GM19043 (cell line): ENCODE measurements around the gene WIPF1.
A peak's percentile ranks its signal among the peaks of the same experiment; 100 is the strongest.

Experiments
- ATAC-seq: cut with Tn5 transposase; IDR thresholded peaks from one replicate; pipeline ENCODE4 v1.9.1; 2021; ENCODE audit warnings: low read depth; ENCODE audit not compliant: unreplicated experiment

Gene WIPF1

GRCh38 chr2:174597345-174598047, at the start of gene WIPF1:
Gene WIPF1, minus strand, starts transcription at chr2:174597804. Its CDS starts 12,231 bp downstream, at chr2:174585573.
- ATAC-seq = peak; percentile 41

- no peak for ATAC-seq
Measured at GRCh38 chr2:174645296-174645695, 47.7 kb upstream of the WIPF1 start.

- ATAC-seq = no peak
Measured at GRCh38 chr2:174644406-174644805, 46.8 kb upstream of the WIPF1 start.

GRCh38 chr2:174643356-174643755, 45.8 kb upstream of the WIPF1 start:
- no peak for ATAC-seq

- ATAC-seq = no peak
Measured at GRCh38 chr2:174641168-174641567, 43.6 kb upstream of the WIPF1 start.

GRCh38 chr2:174636987-174637386, 39.4 kb upstream of the WIPF1 start:
- ATAC-seq = no peak

- ATAC-seq = no peak
Measured at GRCh38 chr2:174635776-174636404, 38.3 kb upstream of the WIPF1 start.

GRCh38 chr2:174635015-174635593, 37.5 kb upstream of the WIPF1 start:
- no peak for ATAC-seq

- peak; percentile 71 for ATAC-seq
Measured at GRCh38 chr2:174634130-174635014, 36.8 kb upstream of the WIPF1 start.

- ATAC-seq = no peak
Measured at GRCh38 chr2:174633623-174633930, 36.0 kb upstream of the WIPF1 start.

GRCh38 chr2:174632841-174633622, 35.4 kb upstream of the WIPF1 start:
- ATAC-seq = no peak

- ATAC-seq = no peak
Measured at GRCh38 chr2:174631009-174631981, 33.7 kb upstream of the WIPF1 start.

- no peak for ATAC-seq
Measured at GRCh38 chr2:174630107-174630506, 32.5 kb upstream of the WIPF1 start.

- ATAC-seq = no peak
Measured at GRCh38 chr2:174629506-174629905, 31.9 kb upstream of the WIPF1 start.

- ATAC-seq = no peak
Measured at GRCh38 chr2:174628528-174629169, 31.0 kb upstream of the WIPF1 start.

GRCh38 chr2:174627216-174627615, 29.6 kb upstream of the WIPF1 start:
- ATAC-seq = no peak

GRCh38 chr2:174624895-174625430, 27.4 kb upstream of the WIPF1 start:
- ATAC-seq = no peak

GRCh38 chr2:174623690-174624089, 26.1 kb upstream of the WIPF1 start:
- ATAC-seq = peak; percentile 67
